Peyer's patch (tissue), 4 donors: ENCODE measurements around the gene CAMSAP1.

Source experiments
- POLR2A ChIP-seq, 2 donors: fragments of 450-650 bp; IDR thresholded peaks; one replicate each; pipeline ENCODE4 v1.5.1; 2017; ENCODE audit warnings: antibody characterized with exemption in 2 of 2, mild to moderate bottlenecking in 2 of 2, moderate library complexity in 2 of 2
- TF ChIP-seq, protein P1 (sequence below), 6 experiments: fragments of 450-650 bp in 4 of 6; fragments of 200-600 bp in 2 of 6; sonication (generic) in 1 of 6; IDR thresholded peaks; one replicate each; pipeline ENCODE4 v1.5.1; 2017 to 2019; ENCODE audit warnings: antibody characterized with exemption in 6 of 6, mild to moderate bottlenecking in 3 of 6, moderate library complexity in 1 of 6

DNA sequence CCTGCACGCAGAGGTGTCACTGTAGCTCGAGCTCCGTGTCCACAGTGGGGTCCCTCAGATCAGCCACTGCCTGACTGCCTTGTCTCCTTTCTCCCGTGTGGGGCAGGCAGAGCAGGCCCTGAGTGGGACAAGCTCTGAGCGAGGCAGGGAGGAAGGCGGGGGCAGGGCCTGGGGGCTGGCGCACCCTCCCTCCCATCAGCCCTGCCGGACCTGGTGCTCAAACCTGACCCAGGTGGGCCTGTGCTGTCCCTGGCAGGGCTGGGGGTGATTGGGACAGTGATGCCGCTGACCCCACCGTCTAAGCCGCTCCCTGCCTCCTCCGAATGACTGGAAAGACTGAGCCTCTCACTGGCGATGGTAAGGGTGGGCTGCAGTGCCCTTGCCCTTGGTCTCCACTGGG is 144.4 kb downstream of the CAMSAP1 start:
- TF ChIP-seq, protein P1, sequence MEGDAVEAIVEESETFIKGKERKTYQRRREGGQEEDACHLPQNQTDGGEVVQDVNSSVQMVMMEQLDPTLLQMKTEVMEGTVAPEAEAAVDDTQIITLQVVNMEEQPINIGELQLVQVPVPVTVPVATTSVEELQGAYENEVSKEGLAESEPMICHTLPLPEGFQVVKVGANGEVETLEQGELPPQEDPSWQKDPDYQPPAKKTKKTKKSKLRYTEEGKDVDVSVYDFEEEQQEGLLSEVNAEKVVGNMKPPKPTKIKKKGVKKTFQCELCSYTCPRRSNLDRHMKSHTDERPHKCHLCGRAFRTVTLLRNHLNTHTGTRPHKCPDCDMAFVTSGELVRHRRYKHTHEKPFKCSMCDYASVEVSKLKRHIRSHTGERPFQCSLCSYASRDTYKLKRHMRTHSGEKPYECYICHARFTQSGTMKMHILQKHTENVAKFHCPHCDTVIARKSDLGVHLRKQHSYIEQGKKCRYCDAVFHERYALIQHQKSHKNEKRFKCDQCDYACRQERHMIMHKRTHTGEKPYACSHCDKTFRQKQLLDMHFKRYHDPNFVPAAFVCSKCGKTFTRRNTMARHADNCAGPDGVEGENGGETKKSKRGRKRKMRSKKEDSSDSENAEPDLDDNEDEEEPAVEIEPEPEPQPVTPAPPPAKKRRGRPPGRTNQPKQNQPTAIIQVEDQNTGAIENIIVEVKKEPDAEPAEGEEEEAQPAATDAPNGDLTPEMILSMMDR (IDR thresholded peaks at IDR 0.05), result no peak
- no peak for TF ChIP-seq POLR2A (IDR thresholded peaks at IDR 0.05)
